K562 (cell line): Measurements from ENCODE around the gene SHMT1. TPM values are rescaled to one million over a fixed set of nuclear protein-coding genes. Genes with fewer than 3 reads are reported as not detected.

Experiments used
- ATAC-seq: fragments of 200-7000 bp; cut with Tn5 transposase; 3 replicates; pipeline ENCODE4 v1.9.1; 2020; ENCODE audit warnings: moderate library complexity
- BruUV-seq: library from RNA; stranded (reverse); fragments of 400-500 nt; replicated peaks from 2 replicates; lab custom pipeline; 2021; lab: Mats Ljungman, UMichigan
- CTCF ChIA-PET: fragments of 300-600 bp; formaldehyde crosslinking; extraction: SDS; loops from one replicate; lab custom pipeline; 2021; ENCODE audit warnings: low intra/inter-chr PET ratio; lab: Yijun Ruan, JAX
- POLR2A ChIA-PET: fragments of 300-600, 350-650 bp; sonication (Branson Sonifier 250); formaldehyde crosslinking; extraction: SDS; loops from one replicate; lab custom pipeline; 2021; ENCODE audit warnings: antibody characterized with exemption, inconsistent platforms; lab: Yijun Ruan, JAX
- DNase-seq, 4 experiments: peaks; one replicate each; pipeline versions ENCODE4 v3.0.0 to v3.0.0-alpha.2; 2011 to 2018; ENCODE audit warnings: low spot score in 3 of 4, mixed read lengths in 3 of 4; ENCODE audit errors: extremely low read depth in 1 of 4
- FAIRE-seq: peaks from 2 replicates; lab custom pipeline; 2011; peaks lifted over from hg19 to GRCh38; lab: Jason Lieb, UNC
- H2AFZ ChIP-seq: 2 replicates; pipeline ENCODE4 v1.6.0; 2011; ENCODE audit warnings: low read depth, low read length, control low read depth, inconsistent platforms
- H3K27ac ChIP-seq: fragments of 200-600 bp; 3 replicates; pipeline ENCODE4 v1.8.0; 2011; ENCODE audit warnings: low read depth, mild to moderate bottlenecking, control low read depth, inconsistent platforms, low read length, moderate library complexity, mixed read lengths; ENCODE audit errors: extremely low read depth
- H3K27me3 ChIP-seq, 2 experiments: fragments of 300-600 bp in 1 of 2; 2 replicates in 1 of 2; 3 replicates in 1 of 2; pipeline versions ENCODE4 v1.6.0 to v1.8.0; 2011; ENCODE audit warnings: inconsistent platforms in 2 of 2, low read length in 2 of 2, mild to moderate bottlenecking in 1 of 2, mixed read lengths in 1 of 2, moderate library complexity in 1 of 2; ENCODE audit not compliant: control insufficient read depth in 2 of 2, insufficient read depth in 2 of 2
- H3K36me3 ChIP-seq: fragments of 300-600 bp; 3 replicates; pipeline ENCODE4 v1.8.0; 2011; ENCODE audit warnings: mild to moderate bottlenecking, low read length, inconsistent platforms; ENCODE audit not compliant: control insufficient read depth, insufficient read depth
- H3K4me1 ChIP-seq, 2 experiments: fragments of 200-600 bp in 1 of 2; replicated peaks in 1 of 2; 2 replicates in 1 of 2; 3 replicates in 1 of 2; pipeline versions ENCODE4 v1.5.1 to v1.8.0; 2011; ENCODE audit warnings: inconsistent platforms in 2 of 2, low read length in 2 of 2, mild to moderate bottlenecking in 1 of 2, mixed read lengths in 1 of 2, moderate library complexity in 1 of 2; ENCODE audit not compliant: control insufficient read depth in 2 of 2, insufficient read depth in 2 of 2
- H3K4me2 ChIP-seq: 2 replicates; pipeline ENCODE4 v1.6.1; 2011; ENCODE audit warnings: low read length, control low read depth, inconsistent platforms, mixed read lengths; ENCODE audit not compliant: insufficient read depth
- H3K4me3 ChIP-seq: fragments of 200-600 bp; sonication (generic), shearing (Covaris generic); 2 replicates; pipeline ENCODE4 v1.5.1; 2016; ENCODE audit warnings: control low read depth, inconsistent platforms
- H3K79me2 ChIP-seq: fragments of 200-600 bp; 3 replicates; pipeline ENCODE4 v1.8.0; 2011; ENCODE audit warnings: low read length, inconsistent platforms; ENCODE audit not compliant: control insufficient read depth, insufficient read depth
- H3K9ac ChIP-seq, 2 experiments: 2 replicates each; pipeline versions ENCODE4 v1.6.0 to v1.6.1; 2011; ENCODE audit warnings: low read depth in 2 of 2, low read length in 2 of 2, control low read depth in 1 of 2, inconsistent platforms in 1 of 2, mild to moderate bottlenecking in 1 of 2, mixed read lengths in 1 of 2; ENCODE audit not compliant: insufficient read depth in 1 of 2
- H3K9me1 ChIP-seq: one replicate; pipeline ENCODE4 v1.6.0; 2011; ENCODE audit warnings: inconsistent platforms, mild to moderate bottlenecking, low read length, moderate library complexity; ENCODE audit not compliant: control insufficient read depth, insufficient read depth
- H3K9me3 ChIP-seq: replicated peaks from 2 replicates; pipeline ENCODE4 v1.5.1; 2011; ENCODE audit warnings: low read depth, low read length, inconsistent platforms; ENCODE audit not compliant: control insufficient read depth, insufficient read depth
- H4K20me1 ChIP-seq: replicated peaks from 2 replicates; pipeline ENCODE4 v1.6.1; 2011; ENCODE audit warnings: low read length, inconsistent platforms, mixed read lengths; ENCODE audit not compliant: control insufficient read depth, insufficient read depth
- BRD4 ChIP-seq: fragments of 200-600 bp; sonication (generic); IDR thresholded peaks from 2 replicates; pipeline ENCODE4 v1.6.1; 2017; ENCODE audit warnings: inconsistent platforms
- GATA2 ChIP-seq: sonication (generic); formaldehyde crosslinking; IDR thresholded peaks from 2 replicates; pipeline ENCODE4 v1.4.0; 2020; ENCODE audit warnings: mild to moderate bottlenecking, missing genetic modification reagents
- TCF7L2 ChIP-seq: fragments of 150-350 bp; IDR thresholded peaks from 2 replicates; pipeline ENCODE4 v1.6.1; 2016; ENCODE audit warnings: low read depth, mild to moderate bottlenecking, low read length, moderate library complexity
- TEAD4 ChIP-seq, 2 experiments: sonication (generic) in 1 of 2; formaldehyde crosslinking in 1 of 2; IDR thresholded peaks; 2 replicates each; pipeline versions ENCODE4 v1.6.1 to v1.8.0; 2012 to 2022; ENCODE audit warnings: borderline replicate concordance in 1 of 2, inconsistent platforms in 1 of 2, low read length in 1 of 2, mild to moderate bottlenecking in 1 of 2, missing genetic modification reagents in 1 of 2
- ZNF146 ChIP-seq: IDR thresholded peaks from one replicate; pipeline ENCODE4 v1.6.1; 2018; ENCODE audit warnings: missing compliant biosample characterization; ENCODE audit not compliant: unreplicated experiment
- WGBS: fragments of 100-300 bp; shearing (Covaris generic); methylation state at CpG from one replicate; pipeline ENCODE4 v1.1.6; 2016; ENCODE audit warnings: low coverage, mixed read lengths; ENCODE audit not compliant: insufficient coverage; ENCODE audit errors: missing lambda C conversion rate; 5-methylcytosine and 5-hydroxymethylcytosine counted together
- in situ Hi-C: fragments of 300-500 bp; cut with MboI; formaldehyde crosslinking; loops from 4 replicates; pipeline ENCODE4 v1.15.0; 2018; ENCODE audit warnings: inconsistent platforms, mixed read lengths
- intact Hi-C: fragments of 100-400 bp; cut with micrococcal nuclease; formaldehyde crosslinking; loops from 2 replicates; pipeline ENCODE4 v1.14.2; 2022
- polyA plus RNA-seq, 8 experiments: library from polyadenylated mRNA; depleted of rRNA in 4 of 8; stranded (reverse) in 5 of 8; unstranded in 3 of 8; fragments of >200 nt; fragmentation: Nextera tagmentation in 2 of 8; fragmentation: Illumina TruSeq in 1 of 8; extraction: Ambion mirVana in 2 of 8; extraction: Trizol in 1 of 8; gene quantifications; 2 replicates each; pipeline versions ENCODE4 v1.2.1 to v1.2.3, GENCODE V29; 2011 to 2014; ENCODE audit warnings: inconsistent platforms in 1 of 8, missing spikeins in 1 of 8
- total RNA-seq, 7 experiments: library from RNA; depleted of rRNA in 6 of 7; stranded (reverse); fragments of >200 nt in 6 of 7; fragmentation: Illumina TruSeq in 2 of 7; extraction: Trizol in 2 of 7; gene quantifications; 2 replicates each; pipeline versions ENCODE4 v1.2.1 to v1.2.3, GENCODE V29; 2011 to 2021; ENCODE audit warnings: low replicate concordance in 1 of 7
- TF ChIP-seq, protein P1 (sequence below): fragments of 250-450 bp; sonication (Bioruptor Pico); IDR thresholded peaks from 2 replicates; pipeline ENCODE4 v1.8.0; 2021; ENCODE audit warnings: borderline replicate concordance, mild to moderate bottlenecking, moderate library complexity; ENCODE audit not compliant: poor library complexity, severe bottlenecking
- TF ChIP-seq, protein P2 (sequence below): fragments of 250-450 bp; sonication (Bioruptor Pico); IDR thresholded peaks from 2 replicates; pipeline ENCODE4 v1.6.1; 2021; ENCODE audit warnings: mild to moderate bottlenecking
- TF ChIP-seq, protein P3 (sequence below): sonication (generic); formaldehyde crosslinking; IDR thresholded peaks from 2 replicates; pipeline ENCODE4 v1.8.0; 2022; ENCODE audit warnings: missing genetic modification reagents, mild to moderate bottlenecking, moderate library complexity, borderline replicate concordance

Gene SHMT1
- total and polyA plus RNA-seq, 9 of the 15 experiments (the other 6 are each of a cell fraction or from before 2014, with no cell fraction given), result 3.3 to 31.2 (median 23.3) TPM

DNA sequence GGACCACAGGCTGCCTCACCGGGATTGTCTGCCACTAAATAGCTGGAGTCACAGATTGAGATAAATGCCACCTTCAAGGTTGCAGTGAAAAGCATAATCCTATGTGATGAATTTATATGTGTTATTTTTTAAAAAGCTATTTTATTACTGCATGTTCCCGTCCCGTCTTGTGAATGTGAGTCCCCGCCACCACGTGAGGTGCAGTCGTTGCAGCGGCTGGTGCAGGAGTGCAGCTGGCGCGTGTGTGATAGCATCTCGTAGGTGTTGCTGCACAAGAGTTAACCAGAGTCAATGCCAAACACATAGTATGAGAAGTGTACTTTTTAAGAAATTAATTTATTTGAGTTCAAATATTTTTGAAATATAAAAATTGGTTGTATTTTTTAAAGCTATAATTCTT is 35.8 kb downstream of the SHMT1 start:
- H4K20me1 ChIP-seq, result no peaks in the 10 kb centered on the region

DNA sequence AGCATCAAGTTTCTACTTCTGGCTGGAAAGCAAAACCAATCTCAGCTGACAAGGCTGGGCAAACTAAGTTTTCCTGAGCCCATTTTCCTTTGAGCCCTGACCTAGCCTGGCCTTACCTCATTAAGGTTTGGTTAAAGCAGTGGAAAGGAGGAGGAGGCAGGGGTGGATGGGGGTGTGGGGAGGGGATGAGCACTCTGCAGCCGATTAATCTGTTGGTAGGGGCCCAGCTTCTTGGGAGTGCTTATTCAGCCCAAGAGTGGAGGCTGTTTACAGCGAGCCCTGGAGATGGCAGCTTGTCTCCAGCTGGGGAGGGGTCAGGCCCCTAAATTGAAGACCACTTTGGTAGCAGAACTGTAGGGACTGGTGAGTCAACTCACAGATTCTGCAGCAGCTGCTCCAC is 36.3 kb downstream of the SHMT1 start:
- Histone ChIP-seq H3K9me1 (no peaks in the 10 kb centered on the region), H3K27me3 (no peaks in the 10 kb centered on the region), H2AFZ (no peak overlapping the region), H3K4me3 (no peak overlapping the region), H3K36me3 (peaks cover 60% of the 10 kb centered on the region; the same call in 2 of the 3 replicates), H4K20me1 (no peaks in the 10 kb centered on the region), H3K9me3 (no peaks in the 10 kb centered on the region), H3K4me1 (peaks cover 0 to 5% of the 10 kb centered on the region in 2 experiments; a peak in 2 of 5 replicates), H3K27ac (no peak overlapping the region), H3K79me2 (no peaks in the 10 kb centered on the region), H3K4me2 (no peak overlapping the region), H3K9ac (no peak overlapping the region)
- TF ChIP-seq ZNF146 (CRISPR knock-in tag) (no peak), GATA2 (no peak), TCF7L2 (no peak)
- TF ChIP-seq, protein P1, sequence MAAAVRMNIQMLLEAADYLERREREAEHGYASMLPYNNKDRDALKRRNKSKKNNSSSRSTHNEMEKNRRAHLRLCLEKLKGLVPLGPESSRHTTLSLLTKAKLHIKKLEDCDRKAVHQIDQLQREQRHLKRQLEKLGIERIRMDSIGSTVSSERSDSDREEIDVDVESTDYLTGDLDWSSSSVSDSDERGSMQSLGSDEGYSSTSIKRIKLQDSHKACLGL (CRISPR knock-in tag), result no peak
- TF ChIP-seq, protein P2, sequence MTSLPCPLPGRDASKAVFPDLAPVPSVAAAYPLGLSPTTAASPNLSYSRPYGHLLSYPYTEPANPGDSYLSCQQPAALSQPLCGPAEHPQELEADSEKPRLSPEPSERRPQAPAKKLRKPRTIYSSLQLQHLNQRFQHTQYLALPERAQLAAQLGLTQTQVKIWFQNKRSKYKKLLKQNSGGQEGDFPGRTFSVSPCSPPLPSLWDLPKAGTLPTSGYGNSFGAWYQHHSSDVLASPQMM (CRISPR knock-in tag), result no peak
- BruUV-seq, result no TSS peak
- ChIA-PET POLR2A (interaction anchor here (1.8 kb wide), 1 partner anchor 10 kb away, joined by 4 read pairs; no protein-coding TSS in a partner anchor), CTCF (no interaction called here)
- DNase-seq, result no peak
- ATAC-seq, result no peak
- intact Hi-C loops (loop anchor here (10.0 kb wide), 1 partner anchor 182 kb away; no protein-coding TSS in a partner anchor), in situ Hi-C loops (no loop called here)
- FAIRE-seq, result no peak
- 86% methylated on average over 1 of the region's 2 CpGs for WGBS

More for the DNA sequence above, 35.8 kb downstream of the SHMT1 start:
- no peaks in the 10 kb centered on the region for H3K27me3 ChIP-seq
- no TSS peak for BruUV-seq
- H3K27ac ChIP-seq, result no peak overlapping the region
- no peak for ATAC-seq
- H2AFZ ChIP-seq, result no peak overlapping the region
- H3K4me3 ChIP-seq, result no peak overlapping the region
- H3K4me2 ChIP-seq, result no peak overlapping the region
- peak overlapping the region in 1 of 2 experiments; percentile 26; a peak in 1 of 4 replicates for H3K9ac ChIP-seq
- H3K36me3 ChIP-seq, result peaks cover 59% of the 10 kb centered on the region; the same call in 2 of the 3 replicates
- in situ Hi-C loops, result no loop called here
- H3K9me3 ChIP-seq, result no peaks in the 10 kb centered on the region
- WGBS, result 92% methylated on average over 10 of the region's 10 CpGs
- TF ChIP-seq TEAD4 (IDR thresholded peaks at IDR 0.05; ENCODE audit: low read length), result no peak
- no peak for TF ChIP-seq TEAD4 (CRISPR knock-in tag; IDR thresholded peaks at IDR 0.05; ENCODE audit: borderline replicate concordance)
- TF ChIP-seq, protein P3, sequence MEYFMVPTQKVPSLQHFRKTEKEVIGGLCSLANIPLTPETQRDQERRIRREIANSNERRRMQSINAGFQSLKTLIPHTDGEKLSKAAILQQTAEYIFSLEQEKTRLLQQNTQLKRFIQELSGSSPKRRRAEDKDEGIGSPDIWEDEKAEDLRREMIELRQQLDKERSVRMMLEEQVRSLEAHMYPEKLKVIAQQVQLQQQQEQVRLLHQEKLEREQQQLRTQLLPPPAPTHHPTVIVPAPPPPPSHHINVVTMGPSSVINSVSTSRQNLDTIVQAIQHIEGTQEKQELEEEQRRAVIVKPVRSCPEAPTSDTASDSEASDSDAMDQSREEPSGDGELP (CRISPR knock-in tag), result no peak
- no peak for TF ChIP-seq BRD4
- no peak for FAIRE-seq
- intact Hi-C loops, result loop anchor here (10.0 kb wide), 1 partner anchor 183 kb away; no protein-coding TSS in a partner anchor
- no peak for DNase-seq
- no peaks in the 10 kb centered on the region for H3K9me1 ChIP-seq
- no peaks in the 10 kb centered on the region for H3K79me2 ChIP-seq
- POLR2A ChIA-PET, result interaction anchor here (1.8 to 2.0 kb wide), 2 partner anchors 8 to 10 kb away, joined by 4 to 7 read pairs; no protein-coding TSS in a partner anchor
- H3K4me1 ChIP-seq, result peaks cover 0 to 3% of the 10 kb centered on the region in 2 experiments; a peak in 2 of 5 replicates
- CTCF ChIA-PET, result no interaction called here
